ENCODE data around the gene CD151.

DNA sequence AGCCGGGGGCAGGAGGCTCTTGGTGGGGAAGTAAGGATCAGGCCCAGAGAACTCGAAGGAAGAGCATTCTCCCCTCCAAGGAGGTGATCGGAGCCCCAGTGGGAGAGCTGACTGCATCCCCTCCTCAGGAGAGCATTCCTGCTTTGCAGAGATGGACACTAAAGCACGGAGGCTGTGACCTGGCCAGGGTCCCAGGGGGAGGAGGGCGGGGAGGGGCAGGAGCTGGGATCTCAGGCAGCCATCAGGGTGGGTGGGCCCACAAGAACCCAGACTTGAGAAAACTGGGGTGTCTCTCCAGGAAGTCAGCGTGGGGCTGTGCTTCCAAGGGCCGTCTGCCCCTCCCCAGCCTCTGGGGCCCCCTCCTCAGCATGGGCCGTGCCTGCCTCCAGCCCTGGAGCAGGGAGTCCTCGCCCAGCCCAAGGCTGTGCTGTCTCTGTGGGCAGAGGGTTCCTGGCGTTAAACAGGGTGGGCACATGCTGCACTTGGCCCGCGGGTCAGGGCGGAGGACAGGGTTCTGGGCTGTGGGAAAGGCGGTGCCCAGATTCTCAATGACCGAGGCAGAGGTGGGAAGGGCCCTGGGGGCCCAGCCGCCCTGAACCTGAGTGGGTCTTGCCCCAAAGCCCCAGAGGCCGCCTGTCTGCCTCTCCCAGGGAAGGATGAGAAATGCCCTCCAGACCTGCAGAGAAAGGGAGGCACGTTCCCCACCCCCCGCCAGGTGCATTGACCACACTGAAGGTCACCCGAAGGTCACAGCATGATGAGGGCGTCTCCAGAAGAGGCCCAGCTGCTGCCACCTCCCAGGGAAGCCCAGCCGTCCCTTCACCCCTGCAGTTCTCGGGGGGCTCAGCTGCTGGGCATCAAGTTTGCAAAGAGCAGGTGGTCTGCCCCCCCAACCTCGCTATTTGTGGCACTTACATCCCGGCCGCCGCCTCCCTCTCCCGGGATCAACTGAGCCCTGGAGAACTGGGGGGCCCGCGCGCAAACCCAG is 43.5 kb upstream of the CD151 start:
- TF ChIP-seq POLR2A (IDR thresholded peaks at IDR 0.05), result no peak
- no peak for TF ChIP-seq CTCF (IDR thresholded peaks at IDR 0.05)

All from thyroid gland (tissue), 4 donors.